BLaER1 (cell line): ENCODE data around the gene PCDHA1.
"Not testable (repeated sequence)": the region's sequence is repeated elsewhere in the genome, so short reads cannot be mapped to it uniquely, and the experiment has no call there.

Experiments
- H3K27ac ChIP-seq: shearing (Covaris generic); formaldehyde crosslinking; 2 replicates; pipeline ENCODE4 v1.8.1; 2022
- H3K27me3 ChIP-seq: shearing (Covaris generic); formaldehyde crosslinking; 2 replicates; pipeline ENCODE4 v1.8.1; 2022
- H3K36me3 ChIP-seq: shearing (Covaris generic); formaldehyde crosslinking; 2 replicates; pipeline ENCODE4 v1.8.1; 2022
- H3K4me1 ChIP-seq: shearing (Covaris generic); formaldehyde crosslinking; 2 replicates; pipeline ENCODE4 v1.8.1; 2022
- H3K4me2 ChIP-seq: shearing (Covaris generic); formaldehyde crosslinking; 2 replicates; pipeline ENCODE4 v1.8.1; 2022
- H3K4me3 ChIP-seq: shearing (Covaris generic); formaldehyde crosslinking; 2 replicates; pipeline ENCODE4 v1.8.1; 2022
- H3K9ac ChIP-seq: shearing (Covaris generic); formaldehyde crosslinking; 2 replicates; pipeline ENCODE4 v1.8.1; 2022
- H3K9me3 ChIP-seq: shearing (Covaris generic); formaldehyde crosslinking; 2 replicates; pipeline ENCODE4 v1.8.1; 2022
- H4K20me1 ChIP-seq: shearing (Covaris generic); formaldehyde crosslinking; 2 replicates; pipeline ENCODE4 v1.8.1; 2022
- Cebpa-rat ChIP-seq: shearing (Covaris generic); IDR thresholded peaks from 2 replicates; pipeline ENCODE4 v1.8.1; 2022

Gene PCDHA1

GRCh38 chr5:140857177-140857986 is 71.4 kb downstream of the PCDHA1 start:
- TF ChIP-seq Cebpa-rat, result no peak
- Histone ChIP-seq H3K36me3 (no peaks in the 10 kb centered on the region), H3K4me1 (no peaks in the 10 kb centered on the region), H4K20me1 (no peaks in the 10 kb centered on the region), H3K4me2 (no peak overlapping the region), H3K9me3 (peaks cover 39% of the 10 kb centered on the region), H3K27me3 (no peaks in the 10 kb centered on the region), H3K27ac (no peak overlapping the region), H3K9ac (no peak overlapping the region), H3K4me3 (no peak overlapping the region)

GRCh38 chr5:140857987-140858240 is 72.0 kb downstream of the PCDHA1 start:
- H3K4me3 ChIP-seq, result no peak overlapping the region
- no peaks in the 10 kb centered on the region for H3K27me3 ChIP-seq
- no peak overlapping the region for H3K27ac ChIP-seq
- H3K9ac ChIP-seq, result no peak overlapping the region
- H3K9me3 ChIP-seq, result peaks cover 45% of the 10 kb centered on the region
- no peak for TF ChIP-seq Cebpa-rat
- no peak overlapping the region for H3K4me2 ChIP-seq
- H4K20me1 ChIP-seq, result no peaks in the 10 kb centered on the region
- H3K4me1 ChIP-seq, result no peaks in the 10 kb centered on the region
- H3K36me3 ChIP-seq, result no peaks in the 10 kb centered on the region

- Histone ChIP-seq H3K4me3 (no peak overlapping the region), H3K4me1 (no peaks in the 10 kb centered on the region), H3K4me2 (no peak overlapping the region), H3K9me3 (peaks cover 33% of the 10 kb centered on the region), H4K20me1 (no peaks in the 10 kb centered on the region), H3K27me3 (no peaks in the 10 kb centered on the region), H3K27ac (no peak overlapping the region), H3K9ac (no peak overlapping the region), H3K36me3 (no peaks in the 10 kb centered on the region)
- TF ChIP-seq Cebpa-rat, result no peak
These were observed 76.7 kb downstream of the PCDHA1 start for GRCh38 chr5:140862441-140863295.

GRCh38 chr5:140868721-140869554 is 83.0 kb downstream of the PCDHA1 start, which contains the start of gene PCDHA11:
PCDHA11 (plus strand) TSS chr5:140868957; CDS start chr5:140869104, 147 bp downstream.
- H3K4me2 ChIP-seq, result no peak within 1 kb of the TSS
- H3K27me3 ChIP-seq, result no peaks in the 10 kb centered on the region
- peaks cover 29% of the 10 kb centered on the region for H3K9me3 ChIP-seq
- no peak for TF ChIP-seq Cebpa-rat
- no peaks in the 10 kb centered on the region for H3K4me1 ChIP-seq
- no peak within 1 kb of the TSS for H3K27ac ChIP-seq
- H4K20me1 ChIP-seq, result no peaks in the 10 kb centered on the region
- H3K4me3 ChIP-seq, result no peak within 1 kb of the TSS
- H3K9ac ChIP-seq, result no peak within 1 kb of the TSS
- H3K36me3 ChIP-seq, result no peaks in the 10 kb centered on the region

- H3K36me3 ChIP-seq, result no peaks in the 10 kb centered on the region
- no peak overlapping the region for H3K27ac ChIP-seq
- no peak for TF ChIP-seq Cebpa-rat
- no peaks in the 10 kb centered on the region for H4K20me1 ChIP-seq
- no peak overlapping the region for H3K4me2 ChIP-seq
- H3K4me1 ChIP-seq, result no peaks in the 10 kb centered on the region
- peaks cover 29% of the 10 kb centered on the region for H3K9me3 ChIP-seq
- H3K4me3 ChIP-seq, result no peak overlapping the region
- H3K9ac ChIP-seq, result no peak overlapping the region
- H3K27me3 ChIP-seq, result no peaks in the 10 kb centered on the region
These were observed 83.6 kb downstream of the PCDHA1 start for GRCh38 chr5:140869555-140869886.

GRCh38 chr5:140870221-140871201 is 84.6 kb downstream of the PCDHA1 start:
- Histone ChIP-seq H3K36me3 (no peaks in the 10 kb centered on the region), H4K20me1 (no peaks in the 10 kb centered on the region), H3K9ac (no peak overlapping the region), H3K4me2 (no peak overlapping the region), H3K27ac (no peak overlapping the region), H3K9me3 (peaks cover 34% of the 10 kb centered on the region), H3K4me1 (no peaks in the 10 kb centered on the region), H3K27me3 (no peaks in the 10 kb centered on the region), H3K4me3 (no peak overlapping the region)
- no peak for TF ChIP-seq Cebpa-rat

- H3K9ac ChIP-seq, result no peak within 1 kb of the TSS
- no peaks in the 10 kb centered on the region for H4K20me1 ChIP-seq
- H3K4me3 ChIP-seq, result no peak within 1 kb of the TSS
- H3K4me1 ChIP-seq, result no peaks in the 10 kb centered on the region
- no peak within 1 kb of the TSS for H3K4me2 ChIP-seq
- peaks cover 40% of the 10 kb centered on the region for H3K9me3 ChIP-seq
- H3K27me3 ChIP-seq, result no peaks in the 10 kb centered on the region
- no peaks in the 10 kb centered on the region for H3K36me3 ChIP-seq
- no peak within 1 kb of the TSS for H3K27ac ChIP-seq
- no peak for TF ChIP-seq Cebpa-rat
These were observed 89.4 kb downstream of the PCDHA1 start, which contains the start of gene PCDHA12 for GRCh38 chr5:140875085-140876065. PCDHA12 (plus strand) TSS chr5:140875308; CDS start chr5:140875473, 165 bp downstream.

- H3K4me1 ChIP-seq, H3K36me3 ChIP-seq, H3K27me3 ChIP-seq, H3K27ac ChIP-seq, H3K4me3 ChIP-seq, H3K9ac ChIP-seq, H4K20me1 ChIP-seq, H3K4me2 ChIP-seq: not testable (repeated sequence)
- H3K9me3 ChIP-seq, result peaks cover 31% of the 10 kb centered on the region
These were observed 90.8 kb downstream of the PCDHA1 start for GRCh38 chr5:140876541-140877261.
